G401.6 (cell line): Measurements from ENCODE around the gene TYR.
A peak's percentile ranks its signal among the peaks of the same experiment; 100 is the strongest.
"Not testable (repeated sequence)": the region's sequence is repeated elsewhere in the genome, so short reads cannot be mapped to it uniquely, and the experiment has no call there.

Source experiments
- FAIRE-seq: peaks from 2 replicates; lab custom pipeline; 2012; peaks lifted over from hg19 to GRCh38; lab: Jason Lieb, UNC

TYR gene

DNA sequence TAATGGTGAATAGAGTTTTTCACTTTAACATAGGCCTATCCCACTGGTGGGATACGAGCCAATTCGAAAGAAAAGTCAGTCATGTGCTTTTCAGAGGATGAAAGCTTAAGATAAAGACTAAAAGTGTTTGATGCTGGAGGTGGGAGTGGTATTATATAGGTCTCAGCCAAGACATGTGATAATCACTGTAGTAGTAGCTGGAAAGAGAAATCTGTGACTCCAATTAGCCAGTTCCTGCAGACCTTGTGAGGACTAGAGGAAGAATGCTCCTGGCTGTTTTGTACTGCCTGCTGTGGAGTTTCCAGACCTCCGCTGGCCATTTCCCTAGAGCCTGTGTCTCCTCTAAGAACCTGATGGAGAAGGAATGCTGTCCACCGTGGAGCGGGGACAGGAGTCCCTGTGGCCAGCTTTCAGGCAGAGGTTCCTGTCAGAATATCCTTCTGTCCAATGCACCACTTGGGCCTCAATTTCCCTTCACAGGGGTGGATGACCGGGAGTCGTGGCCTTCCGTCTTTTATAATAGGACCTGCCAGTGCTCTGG, at the start of gene TYR:
TYR (plus strand) TSS at position 185 of the 541 bp plus-strand sequence; CDS start at position 264, 79 bp downstream.
- no peak for FAIRE-seq

DNA sequence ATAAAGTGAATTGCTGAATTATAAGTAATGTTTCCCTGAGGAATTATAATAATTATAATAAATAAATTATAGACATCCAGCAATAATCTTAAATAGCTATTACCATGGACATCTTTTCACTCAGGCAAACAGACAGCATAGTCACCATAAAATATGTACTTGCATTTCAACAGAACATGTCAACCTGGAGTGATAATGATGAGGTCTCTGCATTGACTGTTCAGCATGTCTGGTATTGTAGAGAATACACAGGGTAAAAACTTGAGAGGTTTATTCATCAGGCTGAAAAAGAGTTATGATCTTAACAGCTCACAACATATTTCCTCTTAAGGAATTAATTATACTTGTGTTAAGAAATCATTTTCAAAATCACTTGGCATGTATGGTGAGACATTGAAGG, 41.1 kb upstream of the TYR start:
- FAIRE-seq: no peak

GRCh38 chr11:89147229-89147628, 30.4 kb upstream of the TYR start:
- no peak for FAIRE-seq

DNA sequence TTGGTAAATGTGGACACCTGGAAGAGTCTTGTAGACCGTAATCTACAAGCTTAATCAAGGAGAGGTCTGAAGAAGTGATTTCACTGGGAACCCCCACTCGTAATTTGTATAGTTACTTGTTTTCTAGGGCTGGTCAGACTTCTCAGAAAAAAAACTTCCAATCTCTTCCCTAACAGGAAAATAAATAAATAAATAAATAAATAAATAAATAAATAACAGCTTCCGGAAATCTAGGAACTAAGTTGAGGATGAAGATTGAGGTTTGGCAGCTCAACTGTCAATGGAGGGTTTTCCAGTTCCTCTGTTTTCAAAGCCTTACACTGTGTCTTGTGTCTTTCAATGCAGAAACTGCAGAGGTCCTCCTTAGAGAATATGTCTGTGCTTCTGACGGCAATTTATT, 17.7 kb upstream of the TYR start:
- no peak for FAIRE-seq

GRCh38 chr11:89161949-89162348, 15.7 kb upstream of the TYR start:
- FAIRE-seq: peak; percentile 66

DNA sequence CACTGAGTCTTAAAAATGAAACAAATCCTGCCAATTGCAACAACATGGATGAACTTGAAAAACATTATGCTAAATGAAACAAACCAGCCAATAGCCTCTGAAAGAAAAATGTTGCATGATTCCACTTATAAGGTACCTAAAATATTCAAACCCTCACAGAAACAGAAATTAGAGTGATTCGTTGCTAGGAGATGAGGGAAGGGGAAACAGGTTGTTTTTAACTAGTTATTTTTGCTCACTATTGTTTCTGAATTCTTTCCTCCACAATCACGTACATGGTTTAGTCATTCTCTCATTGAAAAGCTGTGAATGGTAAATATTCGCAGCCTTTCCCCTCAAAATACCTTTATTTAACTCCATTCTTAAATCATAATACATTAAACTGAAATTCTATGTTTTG, 14.0 kb upstream of the TYR start:
- no peak for FAIRE-seq

DNA sequence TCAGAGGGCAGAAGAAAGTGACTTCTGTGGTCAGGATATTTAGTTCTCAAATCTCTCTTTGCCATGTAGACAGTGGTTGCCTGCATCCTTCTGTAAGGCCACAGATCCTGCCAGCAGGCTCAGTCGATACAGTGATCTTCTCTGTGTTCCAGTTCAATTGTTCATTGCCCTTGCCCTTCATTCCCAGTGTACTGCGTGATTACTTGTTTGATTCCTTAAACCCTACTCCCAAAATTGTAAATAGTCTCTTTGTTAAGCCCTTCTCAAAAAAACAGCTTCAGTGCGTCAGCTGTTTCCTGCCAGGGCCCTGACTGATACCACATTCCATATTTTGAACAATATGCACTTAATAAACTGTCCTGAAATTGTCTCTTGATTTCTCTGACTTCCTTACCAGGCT, 9.3 kb upstream of the TYR start:
- FAIRE-seq: no peak

GRCh38 chr11:89175796-89176195, 1.9 kb upstream of the TYR start:
- FAIRE-seq: no peak

DNA sequence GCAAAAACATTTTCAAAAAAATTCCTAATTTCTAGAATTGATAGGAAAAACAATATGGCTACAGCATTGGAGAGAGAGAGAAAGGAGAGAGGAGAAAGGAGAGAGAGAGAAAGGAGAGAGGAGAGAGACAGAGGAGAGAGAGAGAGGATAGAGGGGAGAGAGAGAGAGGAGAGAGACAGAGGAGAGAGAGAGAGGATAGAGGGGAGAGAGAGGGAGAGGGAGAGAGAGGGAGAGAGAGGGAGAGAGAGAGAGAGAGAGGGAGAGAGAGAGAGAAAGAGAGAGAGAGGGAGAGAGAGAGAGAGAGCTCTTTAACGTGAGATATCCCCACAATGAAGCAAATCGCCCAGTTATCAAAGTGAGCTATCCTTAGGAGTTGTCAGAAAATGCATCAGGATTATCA, 737 bp upstream of the TYR start:
- no peak for FAIRE-seq

DNA sequence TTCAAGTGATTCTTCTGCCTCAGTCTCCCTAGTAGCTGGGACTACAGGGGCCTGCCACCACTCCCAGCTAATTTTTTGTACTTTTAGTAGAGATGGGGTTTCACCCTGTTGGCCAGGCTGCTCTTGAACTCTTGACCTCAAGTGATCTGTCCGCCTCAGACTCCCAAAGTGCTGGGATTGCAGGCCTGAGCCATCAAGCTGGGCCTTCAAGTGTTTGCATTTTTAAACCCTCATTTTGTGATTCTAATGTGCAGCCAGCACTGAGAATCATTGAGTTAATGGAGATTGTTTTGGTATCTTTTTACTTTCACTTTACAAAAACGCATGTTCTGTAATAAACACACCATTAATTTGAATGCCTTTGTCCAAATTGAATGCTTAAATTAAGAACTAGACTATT, 3.4 kb downstream of the TYR start:
- no peak for FAIRE-seq

DNA sequence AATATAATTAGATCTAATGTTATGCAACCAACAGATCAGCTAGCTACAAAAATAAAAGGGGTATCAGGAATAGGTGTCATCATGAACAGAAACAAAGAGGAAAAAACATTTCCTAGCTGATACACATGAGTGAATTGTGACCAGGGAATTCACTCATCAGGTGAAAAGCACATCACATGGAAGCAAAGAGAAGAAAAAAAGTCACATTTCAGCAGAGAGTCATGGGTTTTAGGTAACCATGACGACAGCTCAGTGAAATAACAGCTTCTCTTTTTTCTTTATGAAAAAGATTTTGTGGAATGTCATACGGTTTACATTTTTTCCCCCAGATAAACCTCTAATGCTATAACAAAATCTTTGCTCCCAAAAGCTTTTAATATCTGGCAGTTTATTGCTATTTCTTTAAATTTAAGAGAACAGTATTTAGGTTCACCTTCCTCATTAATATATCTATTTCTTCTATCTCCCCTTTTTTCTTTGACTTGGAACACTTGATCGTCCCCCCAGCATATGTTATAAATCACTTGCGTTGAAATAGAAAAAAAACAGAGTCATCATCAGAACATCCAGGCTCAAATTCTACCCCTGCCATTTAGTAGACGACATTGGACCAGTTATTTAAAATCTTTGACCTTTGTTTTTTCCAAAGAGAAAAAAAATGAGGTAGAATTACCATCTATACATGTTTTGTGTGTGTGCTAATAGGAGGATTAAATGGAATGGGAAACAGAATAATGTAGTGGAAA, 5.3 kb downstream of the TYR start:
- FAIRE-seq: no peak

DNA sequence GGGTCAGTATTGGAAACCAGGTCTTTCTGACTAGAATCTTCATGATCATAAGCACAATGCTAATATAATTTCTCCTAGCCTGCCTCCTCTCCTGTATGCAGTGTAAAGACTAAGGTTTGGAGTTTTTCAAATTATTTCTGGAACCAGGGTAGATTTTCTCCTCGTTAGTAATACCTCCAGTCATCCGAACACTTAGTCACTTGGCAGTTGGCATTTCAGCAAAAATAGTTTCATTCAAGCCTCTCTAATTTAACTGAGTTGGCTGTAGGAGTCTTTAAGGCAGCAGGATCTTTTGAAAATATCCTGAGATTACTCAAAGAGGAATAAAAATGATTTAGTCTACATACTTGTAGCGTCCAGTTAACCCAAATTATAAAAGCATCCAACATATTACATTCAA, 6.3 kb downstream of the TYR start:
- no peak for FAIRE-seq

DNA sequence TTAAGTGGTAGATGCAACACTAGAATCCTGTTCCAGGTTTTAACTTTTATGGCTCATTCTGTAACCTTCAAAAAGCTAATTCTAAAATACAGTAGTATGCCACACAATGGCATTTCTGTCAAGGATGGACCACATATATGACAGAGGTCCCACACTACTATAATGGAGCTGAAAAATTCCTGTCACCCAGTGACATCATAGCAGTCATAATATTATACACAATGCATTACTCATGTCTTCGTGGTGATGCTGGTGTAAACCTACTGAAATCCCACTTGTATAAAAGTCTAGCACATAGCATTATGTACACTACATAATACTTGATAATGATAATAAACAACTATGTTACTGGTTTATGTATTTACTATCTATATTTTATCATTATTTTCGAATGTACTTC, 12.1 kb downstream of the TYR start:
- FAIRE-seq: no peak

DNA sequence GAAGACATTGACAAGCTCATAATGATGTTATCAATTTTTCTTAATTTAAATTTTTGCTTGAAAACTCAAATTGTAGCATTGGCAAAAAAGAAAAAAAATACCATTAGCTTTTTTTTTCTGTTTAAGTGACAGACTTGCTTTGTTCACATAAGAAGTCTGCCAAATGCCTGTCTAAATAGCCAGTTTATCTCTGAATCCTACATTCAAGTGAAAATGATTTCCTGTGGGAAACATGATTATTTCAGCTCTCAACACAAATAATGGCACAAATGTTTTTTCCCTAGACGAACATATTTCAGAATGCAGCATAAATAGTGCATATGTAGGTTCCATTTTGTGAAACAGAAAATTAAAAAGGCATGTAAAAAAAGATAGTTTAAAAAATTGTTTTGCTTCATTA, 23.5 kb downstream of the TYR start:
- FAIRE-seq: no peak

- FAIRE-seq: no peak
Observed at GRCh38 chr11:89203814-89204213, 26.1 kb downstream of the TYR start.

- no peak for FAIRE-seq
Observed at GRCh38 chr11:89205378-89205777, 27.7 kb downstream of the TYR start.

- no peak for FAIRE-seq
Observed at GRCh38 chr11:89220684-89221339, 43.1 kb downstream of the TYR start.

- no peak for FAIRE-seq
Observed at GRCh38 chr11:89235083-89235482, 57.4 kb downstream of the TYR start.

GRCh38 chr11:89235976-89236375, 58.3 kb downstream of the TYR start:
- FAIRE-seq: no peak

GRCh38 chr11:89247007-89247406, 69.3 kb downstream of the TYR start:
- not testable (repeated sequence) for FAIRE-seq

DNA sequence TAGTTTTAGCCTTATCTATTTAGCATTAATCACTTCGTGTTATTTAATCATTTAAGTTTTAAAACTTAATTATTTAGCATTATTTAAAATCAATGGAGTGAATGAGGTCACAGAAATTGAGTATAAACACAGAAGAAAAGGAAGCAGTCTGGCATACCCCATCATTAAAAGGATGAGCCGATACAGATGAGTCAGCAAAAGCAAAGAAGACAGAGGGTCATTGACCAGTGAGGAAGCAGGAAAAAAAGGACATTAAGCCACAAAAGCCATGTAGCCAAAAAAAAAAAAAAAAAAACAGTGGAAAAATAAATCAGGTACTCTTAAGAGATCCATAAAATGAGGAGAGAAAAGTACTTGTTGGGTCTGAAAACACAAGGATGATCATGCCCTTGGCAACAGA, 71.5 kb downstream of the TYR start:
- no peak for FAIRE-seq

DNA sequence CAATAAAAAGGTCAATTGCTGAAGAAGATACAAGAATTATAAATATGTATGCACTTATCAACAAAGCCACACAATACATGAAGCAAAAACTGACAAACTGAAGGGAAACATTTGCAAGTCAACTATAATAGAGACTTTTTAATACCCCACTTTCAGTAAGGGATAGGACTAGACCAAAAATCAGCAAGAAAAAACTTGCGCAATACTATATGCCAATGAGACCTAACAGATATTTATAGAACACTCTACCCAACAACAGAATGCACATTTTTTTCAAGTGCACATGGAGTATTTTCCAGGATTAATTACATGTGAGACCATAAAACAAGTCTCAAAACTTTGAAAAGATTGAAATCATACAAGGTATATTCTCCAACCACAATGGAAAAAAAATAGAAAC, 83.8 kb downstream of the TYR start:
- peak; percentile 13 for FAIRE-seq

- FAIRE-seq: no peak
Observed at GRCh38 chr11:89267660-89268302, 90.1 kb downstream of the TYR start.
